GM23248 (cell line): ENCODE results near the gene TENM4. TPM values are rescaled to one million over a fixed set of nuclear protein-coding genes. Genes with fewer than 3 reads are reported as not detected.

Experiments used
- DNase-seq: peaks from one replicate; pipeline ENCODE4 v3.0.0-alpha.2; 2015
- H2AFZ ChIP-seq: fragments of 200-600 bp; sonication (generic); 2 replicates; pipeline ENCODE4 v1.6.1; 2016; ENCODE audit warnings: antibody characterized with exemption
- H3F3A ChIP-seq: fragments of 200-600 bp; sonication (generic); 2 replicates; pipeline ENCODE4 v1.6.1; 2016; ENCODE audit warnings: mild to moderate bottlenecking, antibody characterized with exemption, mixed run types; ENCODE audit not compliant: insufficient read depth
- H3K27ac ChIP-seq: fragments of 200-600 bp; sonication (generic); 2 replicates; pipeline ENCODE4 v1.5.1; 2016; ENCODE audit warnings: mild to moderate bottlenecking
- H3K27me3 ChIP-seq: fragments of 200-600 bp; sonication (generic); replicated peaks from 2 replicates; pipeline ENCODE4 v1.6.1; 2016; ENCODE audit warnings: mild to moderate bottlenecking; ENCODE audit not compliant: insufficient read depth
- H3K36me3 ChIP-seq: fragments of 200-600 bp; sonication (generic); 2 replicates; pipeline ENCODE4 v1.6.1; 2016; ENCODE audit warnings: low read depth, mild to moderate bottlenecking
- H3K4me1 ChIP-seq: fragments of 200-600 bp; sonication (generic); 2 replicates; pipeline ENCODE4 v1.6.1; 2016; ENCODE audit warnings: mild to moderate bottlenecking; ENCODE audit not compliant: insufficient read depth
- H3K4me2 ChIP-seq: fragments of 200-600 bp; sonication (generic); one replicate; pipeline ENCODE4 v1.6.1; 2016; ENCODE audit warnings: mild to moderate bottlenecking; ENCODE audit not compliant: unreplicated experiment
- H3K4me3 ChIP-seq: fragments of 200-600 bp; sonication (generic); 2 replicates; pipeline ENCODE4 v1.5.1; 2016; ENCODE audit warnings: mild to moderate bottlenecking
- H3K79me2 ChIP-seq: fragments of 200-600 bp; sonication (generic); 2 replicates; pipeline ENCODE4 v1.6.1; 2016; ENCODE audit warnings: mild to moderate bottlenecking; ENCODE audit not compliant: insufficient read depth
- H3K9ac ChIP-seq: fragments of 200-600 bp; sonication (generic); 2 replicates; pipeline ENCODE4 v1.6.1; 2016; ENCODE audit warnings: mild to moderate bottlenecking
- H3K9me2 ChIP-seq: fragments of 200-600 bp; sonication (generic); 2 replicates; pipeline ENCODE4 v1.6.1; 2016; ENCODE audit warnings: mixed run types, mild to moderate bottlenecking, moderate library complexity; ENCODE audit not compliant: insufficient read depth
- H3K9me3 ChIP-seq: fragments of 200-600 bp; sonication (generic); one replicate; pipeline ENCODE4 v1.6.1; 2017; ENCODE audit warnings: low read depth
- H4K20me1 ChIP-seq: fragments of 200-600 bp; sonication (generic); 2 replicates; pipeline ENCODE4 v1.6.0; 2016; ENCODE audit not compliant: insufficient read depth
- EZH2 ChIP-seq: fragments of 200-600 bp; sonication (generic); IDR thresholded peaks from 2 replicates; pipeline ENCODE4 v1.6.1; 2018; ENCODE audit warnings: antibody characterized with exemption, mild to moderate bottlenecking; ENCODE audit not compliant: insufficient read depth, poor library complexity, severe bottlenecking
- EZH2phosphoT487 ChIP-seq: fragments of 200-600 bp; sonication (generic); IDR thresholded peaks from 2 replicates; pipeline ENCODE4 v1.6.1; 2018; ENCODE audit warnings: antibody characterized with exemption, moderate library complexity, mild to moderate bottlenecking, low read depth; ENCODE audit not compliant: insufficient read depth
- WGBS, 2 experiments: methylation state at CpG; one replicate each; pipeline ENCODE4 v1.1.6; 2015 to 2017; ENCODE audit warnings: low lambda C conversion rate in 2 of 2, low coverage in 1 of 2; ENCODE audit errors: missing lambda C conversion rate in 2 of 2; 5-methylcytosine and 5-hydroxymethylcytosine counted together
- in situ Hi-C: fragments of 300-500 bp; cut with MboI; formaldehyde crosslinking; loops from 2 replicates; pipeline ENCODE4 v1.15.0; 2020
- polyA plus RNA-seq: library from polyadenylated mRNA; unstranded; fragments of >200 nt; fragmentation: Nextera tagmentation; extraction: Ambion mirVana; gene quantifications from 2 replicates; pipeline ENCODE4 v1.2.1, GENCODE V29; 2016
- total RNA-seq: library from RNA; depleted of rRNA; stranded (reverse); fragments of >200 nt; shearing (Covaris generic); gene quantifications from 2 replicates; pipeline ENCODE4 v1.2.3, GENCODE V29; 2014

Gene TENM4
- total and polyA plus RNA-seq, 2 experiments from 2014 or later, result 0.11 to 0.48 TPM

- in situ Hi-C loops, result no loop called here
- no peak overlapping the region for H2AFZ ChIP-seq
- DNase-seq, result no peak
- H3K4me3 ChIP-seq, result no peak overlapping the region
- H4K20me1 ChIP-seq, result no peaks in the 10 kb centered on the region
- H3K27me3 ChIP-seq, result peaks cover 37% of the 10 kb centered on the region
- H3K9me2 ChIP-seq, result no peaks in the 10 kb centered on the region
- no peaks in the 10 kb centered on the region for H3F3A ChIP-seq
- no peak overlapping the region for H3K9ac ChIP-seq
- no peaks in the 10 kb centered on the region for H3K79me2 ChIP-seq
- no peaks in the 10 kb centered on the region for H3K36me3 ChIP-seq
- 40 to 43% methylated on average over 8 of the region's 8 CpGs for WGBS, 2 experiments
- H3K4me2 ChIP-seq, result no peak overlapping the region
- no peak overlapping the region for H3K27ac ChIP-seq
- H3K9me3 ChIP-seq, result no peaks in the 10 kb centered on the region
- TF ChIP-seq EZH2 (no peak), EZH2phosphoT487 (no peak)
- H3K4me1 ChIP-seq, result no peaks in the 10 kb centered on the region
These were observed 32.1 kb upstream of the TENM4 start for GRCh38 chr11:79472819-79473529.

DNA sequence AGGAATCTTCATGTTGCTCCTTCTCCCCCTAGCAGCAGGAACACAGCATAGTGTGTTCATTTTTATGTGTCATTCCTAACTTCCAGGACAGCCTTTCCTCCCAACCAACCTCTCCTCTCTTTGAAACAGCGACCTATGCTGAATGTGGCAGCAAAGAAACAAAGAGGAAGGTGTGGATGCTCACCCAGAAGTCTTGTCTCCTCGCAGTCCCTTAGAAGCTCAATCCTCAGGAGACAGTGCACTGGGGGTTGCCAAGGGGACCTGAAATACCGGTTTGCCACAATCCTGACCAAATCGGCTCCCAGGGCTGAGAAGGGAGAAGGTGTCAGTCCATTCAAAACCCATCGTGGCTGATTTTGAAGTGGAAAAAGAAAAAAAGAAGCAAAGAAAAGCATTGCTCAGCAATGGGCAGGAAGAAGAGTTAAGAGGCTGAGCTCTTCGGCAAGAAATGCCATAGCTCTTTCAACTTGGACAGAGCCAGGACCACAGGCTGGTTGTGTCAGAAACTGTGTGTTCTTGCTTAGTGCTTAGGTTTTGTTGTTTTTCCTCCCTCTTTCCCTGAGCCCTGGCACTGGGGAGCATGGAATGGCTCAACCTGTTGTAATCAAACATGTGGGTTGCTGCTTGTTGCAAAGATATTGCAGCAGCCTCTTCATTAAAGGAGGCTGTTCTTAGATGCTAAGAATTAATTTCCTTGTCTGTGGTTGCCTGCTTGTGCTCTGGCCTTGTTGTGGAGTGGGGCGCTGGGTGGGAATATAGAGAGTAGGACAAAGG is 30.4 kb upstream of the TENM4 start:
- no peaks in the 10 kb centered on the region for H3K36me3 ChIP-seq
- H3K27ac ChIP-seq, result no peak overlapping the region
- no peaks in the 10 kb centered on the region for H3K9me3 ChIP-seq
- H2AFZ ChIP-seq, result no peak overlapping the region
- WGBS, 2 experiments, result 28 to 29% methylated on average over 7 of the region's 7 CpGs
- H3K27me3 ChIP-seq, result peaks cover 37% of the 10 kb centered on the region
- in situ Hi-C loops, result no loop called here
- no peaks in the 10 kb centered on the region for H4K20me1 ChIP-seq
- no peaks in the 10 kb centered on the region for H3K4me1 ChIP-seq
- H3K79me2 ChIP-seq, result no peaks in the 10 kb centered on the region
- H3K4me2 ChIP-seq, result no peak overlapping the region
- no peaks in the 10 kb centered on the region for H3K9me2 ChIP-seq
- no peak overlapping the region for H3K4me3 ChIP-seq
- no peak for TF ChIP-seq EZH2
- no peak for TF ChIP-seq EZH2phosphoT487
- H3F3A ChIP-seq, result no peaks in the 10 kb centered on the region
- H3K9ac ChIP-seq, result no peak overlapping the region
- DNase-seq, result no peak

DNA sequence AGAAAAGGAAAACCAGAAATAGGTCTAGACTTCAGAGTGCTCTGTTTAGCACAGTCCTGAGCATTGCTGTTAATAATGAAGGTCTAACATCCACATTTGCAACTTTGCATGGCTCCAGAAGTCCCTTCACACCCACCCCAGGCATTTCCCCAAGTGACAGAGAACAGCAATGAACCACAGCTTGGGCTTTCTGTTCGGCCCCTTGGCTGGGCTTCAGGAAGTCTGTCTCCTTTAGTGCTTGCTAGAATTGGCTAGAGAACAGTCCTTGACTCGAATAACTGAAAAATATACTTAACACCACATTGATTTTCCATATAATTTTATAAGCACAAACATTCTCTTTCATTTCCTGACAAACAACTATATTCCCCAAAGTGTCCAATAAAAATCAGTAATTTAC is 29.3 kb upstream of the TENM4 start:
- Histone ChIP-seq H3K27me3 (peaks cover 37% of the 10 kb centered on the region), H3K4me3 (no peak overlapping the region), H3K9ac (no peak overlapping the region), H3K9me3 (no peaks in the 10 kb centered on the region), H3K4me1 (no peaks in the 10 kb centered on the region), H3K27ac (no peak overlapping the region), H3K4me2 (no peak overlapping the region), H4K20me1 (no peaks in the 10 kb centered on the region), H3K9me2 (no peaks in the 10 kb centered on the region), H2AFZ (no peak overlapping the region), H3K79me2 (no peaks in the 10 kb centered on the region), H3K36me3 (no peaks in the 10 kb centered on the region), H3F3A (no peaks in the 10 kb centered on the region)
- no peak for TF ChIP-seq EZH2phosphoT487
- DNase-seq, result no peak
- in situ Hi-C loops, result no loop called here
- 11 to 23% methylated on average over 2 of the region's 2 CpGs for WGBS, 2 experiments

DNA sequence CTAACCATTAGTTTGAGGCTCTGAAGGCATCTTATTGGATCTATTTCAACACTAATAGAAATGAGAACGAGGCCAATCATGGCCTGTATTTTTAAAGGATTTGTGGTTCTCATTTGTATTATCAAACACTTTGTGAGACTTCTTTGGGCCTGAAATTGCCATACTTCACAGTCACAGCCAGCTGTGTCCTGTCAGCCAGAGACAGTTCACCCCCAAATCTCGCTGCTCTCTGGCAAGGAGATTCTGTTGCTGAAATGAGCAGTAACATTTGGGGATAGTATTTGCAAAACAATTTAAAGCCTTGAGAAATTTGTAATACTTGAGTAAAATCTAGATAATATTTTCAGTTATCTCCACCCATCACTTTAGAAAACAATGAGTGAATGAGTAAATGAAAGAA is 26.9 kb upstream of the TENM4 start:
- Histone ChIP-seq H2AFZ (no peak overlapping the region), H3K9ac (no peak overlapping the region), H3K27me3 (peaks cover 38% of the 10 kb centered on the region), H3K9me2 (no peaks in the 10 kb centered on the region), H3F3A (no peaks in the 10 kb centered on the region), H3K4me2 (no peak overlapping the region), H3K27ac (no peak overlapping the region), H4K20me1 (no peaks in the 10 kb centered on the region), H3K4me3 (no peak overlapping the region), H3K79me2 (no peaks in the 10 kb centered on the region), H3K4me1 (no peaks in the 10 kb centered on the region), H3K9me3 (no peaks in the 10 kb centered on the region), H3K36me3 (no peaks in the 10 kb centered on the region)
- no peak for TF ChIP-seq EZH2phosphoT487
- TF ChIP-seq EZH2, result no peak
- WGBS, 2 experiments, result 14 to 21% methylated on average over 2 of the region's 2 CpGs
- in situ Hi-C loops, result no loop called here
- no peak for DNase-seq
